ENCODE data around the gene OR52B6.

DNA sequence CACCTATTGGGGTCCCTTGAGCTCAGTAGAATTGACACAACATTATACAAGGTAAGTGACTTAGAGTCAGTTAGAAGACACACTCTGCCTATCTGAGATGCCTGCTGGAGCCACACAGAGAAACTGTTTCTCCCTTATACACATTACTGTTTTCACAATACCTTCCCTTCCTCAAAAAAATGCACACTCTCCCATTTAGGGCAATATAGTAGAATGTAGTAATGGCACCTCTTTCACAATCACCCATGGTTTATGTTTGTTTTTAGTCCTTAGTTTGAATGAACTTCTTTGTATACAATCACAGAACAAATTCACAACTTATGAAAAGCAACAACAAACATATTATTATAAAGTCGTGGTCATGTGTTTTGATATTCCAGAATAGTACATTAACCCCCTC lies 46.6 kb upstream of the OR52B6 start:
- TF ChIP-seq, protein P1, sequence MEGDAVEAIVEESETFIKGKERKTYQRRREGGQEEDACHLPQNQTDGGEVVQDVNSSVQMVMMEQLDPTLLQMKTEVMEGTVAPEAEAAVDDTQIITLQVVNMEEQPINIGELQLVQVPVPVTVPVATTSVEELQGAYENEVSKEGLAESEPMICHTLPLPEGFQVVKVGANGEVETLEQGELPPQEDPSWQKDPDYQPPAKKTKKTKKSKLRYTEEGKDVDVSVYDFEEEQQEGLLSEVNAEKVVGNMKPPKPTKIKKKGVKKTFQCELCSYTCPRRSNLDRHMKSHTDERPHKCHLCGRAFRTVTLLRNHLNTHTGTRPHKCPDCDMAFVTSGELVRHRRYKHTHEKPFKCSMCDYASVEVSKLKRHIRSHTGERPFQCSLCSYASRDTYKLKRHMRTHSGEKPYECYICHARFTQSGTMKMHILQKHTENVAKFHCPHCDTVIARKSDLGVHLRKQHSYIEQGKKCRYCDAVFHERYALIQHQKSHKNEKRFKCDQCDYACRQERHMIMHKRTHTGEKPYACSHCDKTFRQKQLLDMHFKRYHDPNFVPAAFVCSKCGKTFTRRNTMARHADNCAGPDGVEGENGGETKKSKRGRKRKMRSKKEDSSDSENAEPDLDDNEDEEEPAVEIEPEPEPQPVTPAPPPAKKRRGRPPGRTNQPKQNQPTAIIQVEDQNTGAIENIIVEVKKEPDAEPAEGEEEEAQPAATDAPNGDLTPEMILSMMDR (IDR thresholded peaks at IDR 0.05 in 8 of 11, conservative IDR thresholded peaks at IDR 0.05 in 3 of 11) = no peak
- no peak for TF ChIP-seq POLR2AphosphoS5 (IDR thresholded peaks at IDR 0.05)
- TF ChIP-seq POLR2A (IDR thresholded peaks at IDR 0.05) = no peak
